Hair follicle dermal papilla cell (primary cell): ENCODE results near the gene SPOPL. TPM values are rescaled to one million over a fixed set of nuclear protein-coding genes. Genes with fewer than 3 reads are reported as not detected.

Experiments used
- total RNA-seq: library from RNA; depleted of rRNA; stranded (reverse); fragments of >200 nt; gene quantifications from 2 replicates; pipeline ENCODE4 v1.2.3, GENCODE V29; 2012

The SPOPL gene
- total RNA-seq = 11.9 and 15.1 TPM in 2 replicates

GRCh38 chr2:138501425-138502254 is at the start of gene SPOPL:
Gene SPOPL (plus strand): TSS chr2:138501770. CDS start chr2:138550217, 48,447 bp downstream.

